ENCODE measurements around the gene CPEB3.

GRCh38 chr10:92173996-92174395 lies 116.9 kb downstream of the CPEB3 start:
- TF ChIP-seq CTCF (IDR thresholded peaks at IDR 0.05 in 8 of 11, conservative IDR thresholded peaks at IDR 0.05 in 3 of 11) (no peak), POLR2A (IDR thresholded peaks at IDR 0.05) (no peak), POLR2AphosphoS5 (IDR thresholded peaks at IDR 0.05) (no peak)
